NCI-H1436 treated with DMSO at 0.1 percent for 48 hours (cell line): ENCODE data around the gene RGS7.
"Not testable (repeated sequence)": the region's sequence is repeated elsewhere in the genome, so short reads cannot be mapped to it uniquely, and the experiment has no call there.

Experiments used
- DNase-seq: peaks from one replicate; lab custom pipeline; 2025; lab: John Stamatoyannopoulos, UW

The RGS7 gene

DNA sequence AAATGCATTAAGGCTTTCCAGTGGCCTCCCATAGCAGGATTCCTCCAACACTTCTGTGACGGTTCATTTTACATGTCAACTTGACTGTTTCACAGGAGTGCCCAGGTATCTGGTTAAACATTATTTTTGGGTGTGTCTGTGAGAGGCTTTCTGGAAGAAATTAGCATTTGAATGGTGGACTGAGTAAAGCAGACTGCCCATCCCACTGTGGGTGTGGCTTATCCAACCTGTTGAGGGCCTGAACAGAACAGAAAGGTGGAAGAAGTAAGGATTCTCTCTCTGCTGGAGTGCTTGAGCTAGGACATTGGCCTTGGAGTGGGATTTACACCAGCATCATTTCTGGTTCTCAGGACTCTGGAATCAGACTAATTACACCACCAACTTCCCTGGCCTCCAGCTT, 85.6 kb downstream of the RGS7 start:
- DNase-seq: no peak

DNA sequence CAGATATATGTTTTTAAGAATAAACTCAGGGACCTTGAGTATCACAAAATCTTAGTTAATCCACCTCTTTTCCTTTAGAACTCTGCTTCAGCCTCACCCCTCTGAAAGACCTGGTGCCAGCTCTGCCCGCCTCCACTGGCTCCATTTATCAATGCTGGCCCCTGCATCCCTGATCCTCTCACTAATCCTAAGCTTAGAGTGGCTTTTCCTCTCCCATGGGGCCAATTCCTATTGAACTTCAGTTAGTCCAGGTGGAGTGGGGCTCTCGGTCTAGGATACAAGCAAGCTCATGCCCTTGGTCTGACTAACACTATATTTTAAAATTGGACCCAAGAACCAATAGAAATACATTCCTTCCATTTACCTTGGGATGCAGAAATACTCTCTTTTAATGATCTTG, 87.0 kb downstream of the RGS7 start:
- DNase-seq: no peak

DNA sequence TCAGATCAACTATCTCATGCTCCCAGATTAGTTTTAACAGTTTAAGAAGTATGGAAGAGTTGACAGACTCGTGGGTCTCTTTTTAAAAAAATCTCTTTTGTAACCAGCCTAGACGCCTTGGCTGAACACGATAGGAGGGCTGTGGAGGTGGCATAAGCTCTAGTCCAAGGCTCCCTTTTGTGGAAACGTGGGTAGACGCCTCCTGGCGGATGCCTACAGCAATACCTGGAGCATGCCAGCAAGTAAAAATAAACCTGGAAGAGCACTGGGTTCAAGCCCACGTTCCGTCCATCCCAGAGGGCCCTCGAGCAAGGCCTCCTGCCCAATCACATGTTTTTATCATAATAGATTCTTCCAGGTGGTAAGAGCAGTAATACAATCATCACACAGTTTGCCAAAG, 87.9 kb downstream of the RGS7 start:
- DNase-seq: no peak

DNA sequence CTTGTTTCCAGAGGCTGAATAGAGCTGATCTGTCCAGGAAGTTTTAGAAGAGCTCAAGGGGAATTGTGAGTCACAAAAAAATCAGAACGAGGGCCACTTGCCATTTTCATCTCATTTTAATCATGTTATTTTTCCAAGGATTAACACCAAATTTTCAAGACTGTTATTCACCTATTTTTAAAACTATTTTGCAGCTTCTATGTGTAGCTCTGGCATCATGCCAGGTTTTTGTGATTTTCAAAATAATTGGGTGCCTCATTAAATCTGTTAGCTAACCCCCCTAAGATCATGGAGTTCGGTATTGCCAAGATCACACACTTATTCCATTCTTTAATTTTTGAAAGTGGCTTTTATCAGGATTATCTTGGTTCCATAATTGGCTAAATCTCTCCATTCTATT, 90.9 kb downstream of the RGS7 start:
- DNase-seq: no peak

DNA sequence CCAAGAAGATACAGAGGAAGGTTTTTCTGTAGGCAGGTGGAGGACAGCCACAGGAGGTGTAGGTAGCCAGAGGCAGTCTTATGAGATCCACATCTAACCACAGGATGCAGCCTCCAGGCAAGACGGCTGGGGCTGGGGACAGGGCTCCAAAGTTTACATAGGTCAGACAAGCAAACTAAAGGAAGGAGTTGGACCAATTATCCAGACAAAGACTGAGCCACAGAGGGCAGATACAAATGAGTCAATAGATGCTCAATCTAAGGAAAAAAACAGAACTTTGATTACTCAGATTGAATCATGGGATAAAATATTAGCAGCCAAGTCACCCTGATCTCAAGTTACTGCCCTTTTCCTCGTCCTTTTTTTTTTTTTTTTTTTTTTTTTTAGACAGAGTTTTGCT, 91.6 kb downstream of the RGS7 start:
- no peak for DNase-seq

DNA sequence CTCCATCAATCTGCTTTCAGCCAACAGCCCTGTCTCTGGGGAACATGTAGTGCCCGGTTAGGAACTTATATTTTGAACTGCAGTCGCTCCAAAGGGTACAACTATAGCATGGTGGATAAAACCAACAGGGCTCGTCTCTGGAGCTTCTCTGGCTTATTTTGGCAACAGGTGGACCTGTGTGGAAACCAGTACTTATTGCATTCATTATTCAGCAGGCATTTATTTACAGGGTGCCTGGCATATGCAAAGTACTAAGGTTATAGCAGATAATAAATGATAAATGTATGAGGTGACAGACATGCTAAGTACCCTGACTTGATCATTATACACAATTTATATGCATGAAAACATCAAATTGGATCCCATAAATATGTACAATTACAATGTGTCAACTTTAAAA, 93.7 kb downstream of the RGS7 start:
- no peak for DNase-seq

DNA sequence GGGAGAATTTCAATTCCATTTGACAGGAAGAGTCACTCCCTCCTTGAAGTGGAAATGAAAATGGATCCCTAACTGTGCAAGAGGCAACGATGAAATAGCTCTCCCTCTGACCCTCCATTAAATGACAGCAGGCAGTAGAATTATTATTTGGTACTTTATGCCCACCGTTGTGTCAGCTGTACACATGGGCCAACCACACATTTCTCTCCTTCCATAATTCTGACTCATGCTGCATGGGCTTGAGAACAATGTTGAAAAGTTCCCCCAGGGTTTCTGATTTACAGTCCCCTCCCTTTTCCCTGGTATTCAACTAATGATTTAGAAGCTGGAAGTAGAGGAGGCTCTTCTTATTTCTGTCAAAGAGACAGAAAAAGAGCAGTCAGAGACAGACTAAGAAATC, 103.5 kb downstream of the RGS7 start:
- DNase-seq: no peak

DNA sequence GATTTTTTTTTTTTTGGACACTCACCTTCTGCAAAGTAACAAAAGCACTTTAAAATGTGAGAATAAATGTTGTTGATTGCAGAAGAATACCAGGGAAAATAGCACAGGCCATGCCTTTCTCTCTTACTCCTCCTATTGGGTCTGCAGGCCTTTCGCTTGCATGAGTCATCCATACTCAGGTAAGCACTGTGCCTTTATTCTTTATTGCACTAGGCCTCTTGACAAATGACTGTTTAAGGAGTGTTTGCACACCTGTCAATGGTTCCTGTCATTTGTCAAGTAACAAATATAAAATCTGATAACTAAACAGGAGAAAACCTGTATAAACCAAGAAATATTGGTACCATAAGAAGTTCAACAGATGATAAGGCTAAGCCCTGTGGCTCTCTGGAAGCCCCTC, 106.5 kb downstream of the RGS7 start:
- peak; percentile 90 for DNase-seq

DNA sequence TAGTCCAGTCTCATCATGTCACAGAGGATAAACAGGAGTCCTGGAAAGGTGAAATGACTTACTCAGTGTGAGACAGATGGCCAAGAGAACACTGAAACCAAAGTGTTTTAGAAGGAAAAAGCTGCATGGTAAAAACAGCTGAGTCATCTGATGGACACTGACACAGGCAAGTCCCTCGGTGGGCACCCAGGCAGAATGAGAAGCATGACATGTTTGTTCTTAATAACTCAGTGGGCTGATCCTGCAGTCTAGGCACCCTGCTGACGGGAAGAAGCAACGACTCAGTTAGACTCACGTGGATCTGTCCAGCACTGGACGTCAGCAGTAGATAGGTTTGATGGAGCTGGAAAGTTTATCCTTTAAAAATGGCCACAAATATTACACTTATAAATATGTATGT, 116.9 kb downstream of the RGS7 start:
- DNase-seq: no peak

DNA sequence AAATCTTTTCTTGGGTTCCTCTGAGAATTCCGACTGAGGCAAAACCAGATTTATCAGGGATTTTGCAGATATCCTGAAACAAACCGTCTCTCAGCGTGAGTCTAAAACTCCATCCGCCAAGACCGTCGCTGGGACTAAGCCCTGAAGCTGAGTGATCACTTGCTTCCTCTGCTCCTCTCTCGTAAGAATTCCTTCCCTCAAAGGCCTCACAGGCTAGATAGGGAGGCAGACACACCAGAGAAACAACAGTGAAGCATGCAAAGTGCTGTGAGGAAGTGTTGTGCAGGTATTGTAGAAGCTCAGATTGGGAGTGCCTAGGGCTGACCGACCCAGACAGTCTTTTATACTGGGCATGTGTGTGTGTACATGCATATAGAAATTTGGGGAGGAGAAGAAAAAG, 119.1 kb downstream of the RGS7 start:
- no peak for DNase-seq

DNA sequence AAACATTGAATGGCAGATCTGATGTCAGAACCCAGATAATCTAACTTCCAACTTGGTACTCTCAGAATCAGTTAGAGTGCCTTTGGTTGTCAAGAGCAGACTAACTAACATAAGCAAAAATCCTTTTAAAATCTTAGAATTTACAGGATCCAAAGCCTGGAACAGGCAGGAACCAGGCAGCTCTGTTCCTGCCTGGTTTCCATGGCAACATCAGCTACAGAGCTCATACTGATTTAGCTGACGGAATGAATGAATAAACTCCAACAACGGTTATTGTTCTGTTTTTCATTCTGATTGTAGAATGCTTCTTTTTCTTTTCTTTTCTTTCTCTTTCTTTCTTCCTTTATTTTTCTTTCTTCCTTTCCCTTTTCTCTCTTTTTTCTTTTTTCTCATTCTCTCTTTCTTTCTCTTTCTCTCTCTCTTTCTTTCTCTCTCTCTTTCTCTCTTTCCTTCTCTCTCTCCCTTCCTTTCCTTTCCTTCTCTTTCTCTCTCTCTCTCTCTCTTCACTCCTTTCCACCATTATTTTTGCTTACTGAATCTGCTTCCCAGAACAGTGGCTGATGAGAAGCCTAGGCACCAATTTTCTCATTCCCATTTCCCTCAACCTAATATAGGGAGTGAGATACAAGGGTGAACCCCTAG, 121.6 kb downstream of the RGS7 start:
- DNase-seq: no peak

DNA sequence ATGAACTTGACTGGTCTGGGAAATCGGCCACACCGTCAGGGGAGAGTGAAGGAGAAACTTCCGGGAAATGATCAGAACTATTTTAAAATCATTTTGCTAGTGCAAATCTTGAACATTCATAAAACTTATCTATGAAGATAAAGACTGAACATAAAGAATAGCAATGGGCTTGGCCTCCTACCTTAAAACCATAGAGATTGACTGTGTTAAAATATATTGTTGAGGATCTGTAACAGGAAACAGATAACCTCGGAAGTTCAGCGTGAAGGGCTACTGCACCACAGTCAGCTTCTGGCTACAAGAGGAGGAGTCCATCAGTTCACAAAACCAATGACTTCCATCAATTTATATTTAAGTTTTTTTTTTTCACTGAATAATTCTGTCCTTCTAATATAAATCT, 127.3 kb downstream of the RGS7 start:
- no peak for DNase-seq

DNA sequence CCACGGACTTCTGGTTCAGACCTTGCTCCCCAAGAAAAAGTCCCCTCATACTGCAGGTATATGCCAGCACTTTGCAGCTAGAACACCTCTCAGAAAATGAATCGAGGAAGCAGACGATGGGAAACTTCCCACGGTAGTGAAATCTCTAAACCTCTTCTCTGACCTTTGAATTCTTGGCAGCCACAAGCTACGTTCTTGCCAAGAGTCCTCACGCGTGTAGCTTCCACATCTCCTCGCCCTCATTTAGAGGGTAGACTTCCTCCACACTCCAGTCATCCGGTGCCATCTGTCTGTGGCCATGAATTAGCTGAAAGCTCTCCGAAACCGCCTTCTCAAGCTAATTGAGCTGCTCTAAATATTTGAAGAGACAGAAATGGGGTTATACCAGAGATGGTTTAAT, 127.8 kb downstream of the RGS7 start:
- DNase-seq: no peak

DNA sequence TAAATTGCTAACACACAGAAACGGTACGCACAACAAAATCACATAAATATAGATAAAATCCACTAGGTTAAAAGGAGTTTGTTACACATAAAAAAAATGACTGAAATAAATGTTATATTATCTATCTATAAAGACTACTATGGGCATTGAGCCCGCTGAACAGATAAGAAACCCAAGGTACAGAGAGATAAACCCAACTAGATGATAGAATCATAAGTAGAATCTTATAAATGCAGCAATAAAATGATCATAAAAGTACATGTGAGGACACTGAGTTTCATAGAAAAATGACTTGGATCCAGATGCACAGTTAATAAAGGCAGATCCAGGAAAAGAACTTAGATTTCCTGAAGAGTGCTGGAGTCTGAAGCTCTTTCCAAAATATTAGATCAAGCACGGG, 128.7 kb downstream of the RGS7 start:
- DNase-seq: no peak

DNA sequence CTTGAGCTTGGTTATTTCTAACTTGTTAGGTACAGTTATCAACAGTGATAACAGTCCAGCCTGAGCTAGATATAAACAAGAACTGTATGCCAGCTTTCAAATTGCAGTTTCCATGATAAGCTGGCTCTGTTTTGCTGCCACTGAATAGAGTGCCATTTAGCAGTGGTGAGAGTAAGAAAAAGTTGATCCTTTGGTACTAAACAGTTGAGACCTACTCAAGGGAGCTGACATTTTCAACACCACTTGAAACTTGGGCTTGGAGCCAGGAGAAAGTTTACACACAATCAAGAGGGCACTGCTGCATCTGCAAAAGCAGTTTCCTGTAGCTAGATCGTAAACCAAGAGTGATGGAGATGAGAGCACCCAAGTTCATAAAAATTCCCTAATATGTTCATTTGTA, 131.3 kb downstream of the RGS7 start:
- peak; percentile 60 for DNase-seq

DNA sequence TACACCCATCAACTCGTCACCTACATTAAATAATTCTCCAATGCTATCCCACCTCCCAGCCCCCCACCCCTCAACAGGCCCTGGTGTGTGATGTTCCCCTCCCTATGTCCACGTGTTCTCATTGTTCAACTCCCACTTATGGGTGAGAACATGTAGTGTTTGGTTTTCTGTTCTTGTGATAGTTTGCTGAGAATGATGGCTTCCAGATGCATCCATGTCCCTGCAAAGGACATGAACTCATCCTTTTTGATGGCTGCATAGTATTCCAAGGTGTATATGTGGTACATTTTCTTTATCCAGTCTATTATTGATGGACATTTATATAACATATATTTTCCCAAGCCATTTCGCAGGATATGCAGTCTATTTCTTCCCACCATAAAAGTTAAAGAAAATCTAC, 132.8 kb downstream of the RGS7 start:
- not testable (repeated sequence) for DNase-seq

DNA sequence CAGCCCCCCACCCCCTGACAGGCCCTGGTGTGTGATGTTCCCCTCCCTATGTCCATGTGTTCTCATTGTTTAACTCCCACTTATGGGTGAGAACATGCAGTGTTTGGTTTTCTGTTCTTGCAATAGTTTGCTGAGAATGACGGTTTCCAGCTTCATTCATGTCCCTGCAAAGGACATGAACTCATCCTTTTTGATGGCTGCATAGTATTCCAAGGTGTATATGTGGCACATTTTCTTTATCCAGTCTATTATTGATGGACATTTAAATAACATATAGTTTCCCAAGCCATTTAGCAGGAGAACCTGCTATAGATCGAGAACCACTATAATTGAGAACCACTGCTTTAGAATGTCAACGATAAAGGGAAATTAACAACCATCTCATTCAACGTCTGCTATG, 134.2 kb downstream of the RGS7 start:
- not testable (repeated sequence) for DNase-seq

DNA sequence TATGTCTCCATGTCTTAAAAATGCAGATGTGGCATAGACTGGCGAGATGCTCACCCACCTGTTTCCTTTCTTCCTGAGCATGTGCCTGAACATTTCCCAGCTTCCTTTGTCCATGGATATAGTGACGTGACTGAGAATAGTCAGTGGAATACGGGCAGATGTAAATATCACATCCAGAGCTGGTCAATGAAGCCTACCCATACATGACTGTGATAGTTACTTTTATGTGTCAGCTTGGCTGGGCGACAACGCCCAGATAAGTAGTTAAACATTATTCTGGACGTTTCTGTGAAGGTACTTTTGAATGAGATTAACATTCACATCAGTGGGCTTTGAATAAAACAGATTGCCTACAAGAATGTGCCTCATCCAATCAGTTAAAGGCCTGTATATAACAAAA, 135.7 kb downstream of the RGS7 start:
- DNase-seq: no peak

DNA sequence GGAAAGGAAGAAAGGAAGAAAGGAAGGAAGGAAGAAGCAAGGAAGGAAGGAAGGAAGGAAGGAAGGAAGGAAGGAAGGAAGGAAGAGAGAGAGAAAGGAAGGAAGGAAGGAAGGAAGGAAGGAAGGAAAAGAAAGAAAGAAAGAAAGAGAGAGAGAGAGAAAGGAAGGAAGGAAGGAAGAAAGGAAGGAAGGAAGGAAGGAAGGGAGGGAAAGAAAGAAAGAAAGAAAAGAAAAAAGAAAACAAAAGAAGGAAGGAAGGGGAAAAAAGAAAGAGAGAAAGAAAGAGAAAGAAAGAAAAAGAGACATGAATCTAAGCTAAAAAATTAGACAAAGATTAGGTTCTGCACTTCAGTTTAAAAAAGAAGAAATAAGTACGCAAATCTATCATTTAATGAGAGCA, 136.1 kb downstream of the RGS7 start:
- not testable (repeated sequence) for DNase-seq

DNA sequence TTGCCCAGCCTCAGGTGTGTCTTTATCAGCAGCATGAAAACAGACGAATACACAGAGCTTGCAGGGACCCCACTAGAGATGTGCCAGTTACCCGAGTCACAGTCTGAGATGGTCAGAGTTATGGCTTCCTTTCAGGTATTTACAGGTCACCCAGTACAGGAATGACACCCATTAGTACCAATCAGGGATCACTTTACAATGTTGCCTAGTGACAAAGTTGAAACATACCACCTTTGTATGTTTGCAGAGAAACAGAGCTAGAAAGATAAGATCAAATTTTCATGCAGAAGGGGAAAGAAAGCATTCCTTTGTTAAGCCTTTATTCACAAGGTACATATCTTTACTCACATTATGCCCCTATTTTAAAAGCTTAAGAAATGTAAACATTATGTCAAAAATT, 137.6 kb downstream of the RGS7 start:
- DNase-seq: no peak

DNA sequence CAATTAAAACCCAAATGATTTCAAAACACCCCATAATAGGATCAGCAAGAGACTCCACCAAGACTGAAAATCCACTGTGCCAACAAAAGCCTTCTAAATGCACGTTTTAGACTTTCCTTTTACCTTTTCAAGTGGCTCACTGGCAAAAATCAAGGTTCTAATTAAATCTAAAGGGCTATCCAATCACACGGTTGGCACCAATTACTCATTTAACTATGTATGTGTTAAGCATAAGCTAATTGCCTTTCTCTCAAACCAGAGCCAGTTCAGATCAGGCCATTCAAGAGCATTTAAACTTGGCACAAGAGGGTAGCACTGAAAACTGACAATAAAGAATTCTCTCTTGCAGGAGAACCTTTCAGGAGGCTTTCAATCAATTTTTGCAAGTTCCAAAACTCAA, 139.5 kb downstream of the RGS7 start:
- peak; percentile 95 for DNase-seq

DNA sequence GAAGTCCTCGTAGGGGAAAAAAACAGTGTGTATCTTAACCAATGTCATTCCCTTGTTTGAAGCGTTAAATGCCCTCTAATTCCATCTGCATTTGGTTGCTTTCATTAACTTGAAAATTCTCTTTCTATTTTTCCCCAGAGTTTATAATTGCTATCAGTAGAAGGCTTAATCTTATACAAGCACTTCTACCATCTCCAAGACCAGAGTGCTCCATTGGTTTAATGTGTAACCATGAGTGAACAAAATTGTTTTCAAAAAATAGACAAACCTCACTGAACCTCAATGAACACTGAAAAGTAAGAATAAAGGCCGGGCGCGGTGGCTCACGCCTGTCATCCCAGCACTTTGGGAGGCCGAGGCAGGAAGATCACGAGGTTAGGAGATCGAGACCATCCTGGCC, 141.3 kb downstream of the RGS7 start:
- no peak for DNase-seq

DNA sequence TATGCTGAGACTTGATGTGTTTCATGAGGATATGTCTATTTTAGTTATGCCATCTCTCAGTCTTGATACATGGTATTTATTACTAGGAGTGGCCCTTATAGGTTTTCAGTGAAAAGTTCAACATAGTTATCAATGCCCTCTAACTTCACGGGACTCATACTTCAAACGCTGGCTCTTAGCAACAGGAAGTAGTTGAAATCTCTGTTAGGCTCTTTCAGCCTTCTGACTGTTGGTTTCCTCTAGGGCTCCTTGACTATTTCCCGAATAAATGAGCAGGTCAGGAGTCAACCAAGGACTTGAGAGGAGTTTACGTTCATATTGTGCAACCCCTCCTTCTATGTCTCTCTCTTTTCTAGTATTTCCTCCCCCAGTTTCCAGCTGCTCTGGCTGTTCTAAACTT, 141.8 kb downstream of the RGS7 start:
- DNase-seq: no peak

DNA sequence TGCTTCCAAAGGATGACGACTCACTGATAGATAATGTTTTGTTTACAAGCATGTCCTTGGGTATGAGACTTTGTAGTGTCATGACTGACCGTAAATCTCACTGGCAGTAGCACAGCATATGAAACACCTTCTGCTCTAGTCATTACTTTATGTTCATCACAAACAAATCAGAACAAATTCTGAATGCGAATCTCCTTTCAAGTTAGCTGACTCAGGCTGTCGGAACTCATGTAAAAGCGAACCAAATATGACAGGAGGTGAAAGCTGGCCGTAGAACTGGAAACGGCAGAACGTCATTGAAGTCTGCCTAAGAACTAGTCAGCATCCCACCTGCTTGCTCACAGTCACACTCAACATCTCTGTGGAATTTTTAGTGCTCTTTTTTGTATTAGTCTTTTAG, 143.9 kb downstream of the RGS7 start:
- no peak for DNase-seq

DNA sequence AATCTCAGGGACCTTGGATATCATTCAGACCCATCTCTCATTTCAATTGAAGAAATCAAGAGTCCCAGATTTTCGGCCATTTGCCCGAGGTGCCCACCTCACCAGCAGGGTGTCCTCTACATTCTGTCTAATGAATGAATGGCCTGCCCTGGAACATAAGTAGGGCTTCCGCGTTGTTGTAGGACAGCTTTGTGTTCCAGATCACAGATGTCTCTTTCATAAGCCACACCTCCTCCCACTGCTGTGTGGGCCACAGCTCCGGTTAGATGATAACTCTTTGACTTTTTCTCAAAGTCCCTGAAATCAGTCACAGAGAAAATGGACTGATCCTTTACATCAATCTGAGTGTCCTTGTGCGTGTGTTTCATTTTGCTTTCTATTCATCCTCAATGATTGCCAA, 144.4 kb downstream of the RGS7 start:
- DNase-seq: no peak
